Peyer's patch (tissue), 4 donors: ENCODE results near the gene ARHGAP26.

ENCODE experiments used
- POLR2A ChIP-seq, 2 donors: fragments of 450-650 bp; IDR thresholded peaks; one replicate each; pipeline ENCODE4 v1.5.1; 2017; ENCODE audit warnings: antibody characterized with exemption in 2 of 2, mild to moderate bottlenecking in 2 of 2, moderate library complexity in 2 of 2
- TF ChIP-seq, protein P1 (sequence below), 6 experiments: fragments of 450-650 bp in 4 of 6; fragments of 200-600 bp in 2 of 6; sonication (generic) in 1 of 6; IDR thresholded peaks; one replicate each; pipeline ENCODE4 v1.5.1; 2017 to 2019; ENCODE audit warnings: antibody characterized with exemption in 6 of 6, mild to moderate bottlenecking in 3 of 6, moderate library complexity in 1 of 6

- TF ChIP-seq, protein P1, sequence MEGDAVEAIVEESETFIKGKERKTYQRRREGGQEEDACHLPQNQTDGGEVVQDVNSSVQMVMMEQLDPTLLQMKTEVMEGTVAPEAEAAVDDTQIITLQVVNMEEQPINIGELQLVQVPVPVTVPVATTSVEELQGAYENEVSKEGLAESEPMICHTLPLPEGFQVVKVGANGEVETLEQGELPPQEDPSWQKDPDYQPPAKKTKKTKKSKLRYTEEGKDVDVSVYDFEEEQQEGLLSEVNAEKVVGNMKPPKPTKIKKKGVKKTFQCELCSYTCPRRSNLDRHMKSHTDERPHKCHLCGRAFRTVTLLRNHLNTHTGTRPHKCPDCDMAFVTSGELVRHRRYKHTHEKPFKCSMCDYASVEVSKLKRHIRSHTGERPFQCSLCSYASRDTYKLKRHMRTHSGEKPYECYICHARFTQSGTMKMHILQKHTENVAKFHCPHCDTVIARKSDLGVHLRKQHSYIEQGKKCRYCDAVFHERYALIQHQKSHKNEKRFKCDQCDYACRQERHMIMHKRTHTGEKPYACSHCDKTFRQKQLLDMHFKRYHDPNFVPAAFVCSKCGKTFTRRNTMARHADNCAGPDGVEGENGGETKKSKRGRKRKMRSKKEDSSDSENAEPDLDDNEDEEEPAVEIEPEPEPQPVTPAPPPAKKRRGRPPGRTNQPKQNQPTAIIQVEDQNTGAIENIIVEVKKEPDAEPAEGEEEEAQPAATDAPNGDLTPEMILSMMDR (IDR thresholded peaks at IDR 0.05) = no peak
- TF ChIP-seq POLR2A (IDR thresholded peaks at IDR 0.05) = no peak
These were observed 199.7 kb downstream of the ARHGAP26 start for GRCh38 chr5:142969624-142970439.
